NCI-H2196 treated with DMSO at 0.1 percent for 48 hours (cell line): ENCODE results near the gene NTNG1.
"Not testable (repeated sequence)": the region's sequence is repeated elsewhere in the genome, so short reads cannot be mapped to it uniquely, and the experiment has no call there.

Experiments used
- DNase-seq: peaks from one replicate; lab custom pipeline; 2025; ENCODE audit not compliant: unreplicated experiment; lab: John Stamatoyannopoulos, UW

Gene NTNG1

DNA sequence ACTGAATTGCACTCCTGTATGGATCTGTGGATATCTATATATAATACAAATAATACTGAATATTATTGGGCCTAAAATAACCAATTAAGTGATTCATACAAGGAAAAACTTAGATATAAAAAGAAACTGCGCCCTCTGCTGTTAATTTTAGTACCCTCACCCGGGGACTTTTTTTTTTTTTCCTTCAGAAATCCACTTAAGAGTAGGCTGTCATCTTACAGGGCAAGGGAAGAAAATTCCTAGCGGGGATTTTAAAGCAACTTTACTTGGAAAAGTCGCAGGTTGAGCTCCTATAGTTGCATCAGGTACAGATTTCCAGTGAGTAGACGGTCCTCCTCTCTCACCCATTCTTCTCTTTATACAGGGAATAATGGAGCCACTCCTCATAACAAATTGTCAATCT lies 1.3 kb downstream of the NTNG1 start:
- peak; percentile 30 for DNase-seq

DNA sequence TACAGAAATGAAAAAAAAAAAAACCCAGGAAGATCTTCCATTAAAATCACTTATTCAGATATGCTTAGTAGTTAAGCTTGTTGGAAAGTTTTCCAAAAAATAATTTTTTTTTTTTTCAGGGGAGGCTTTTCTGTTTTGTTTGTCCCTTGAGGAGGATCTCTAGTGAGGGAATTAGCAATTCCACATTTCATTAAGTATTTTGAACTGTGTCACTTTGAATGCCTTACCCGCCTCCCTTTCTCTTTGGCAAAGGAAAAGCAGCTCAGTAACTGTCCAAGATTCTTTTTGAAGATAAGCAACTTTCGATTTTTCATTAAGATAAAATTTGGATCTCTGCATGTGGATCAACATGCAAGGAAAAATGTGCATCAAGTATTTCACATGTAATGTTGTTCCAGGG lies 1.8 kb downstream of the NTNG1 start:
- DNase-seq, result no peak

DNA sequence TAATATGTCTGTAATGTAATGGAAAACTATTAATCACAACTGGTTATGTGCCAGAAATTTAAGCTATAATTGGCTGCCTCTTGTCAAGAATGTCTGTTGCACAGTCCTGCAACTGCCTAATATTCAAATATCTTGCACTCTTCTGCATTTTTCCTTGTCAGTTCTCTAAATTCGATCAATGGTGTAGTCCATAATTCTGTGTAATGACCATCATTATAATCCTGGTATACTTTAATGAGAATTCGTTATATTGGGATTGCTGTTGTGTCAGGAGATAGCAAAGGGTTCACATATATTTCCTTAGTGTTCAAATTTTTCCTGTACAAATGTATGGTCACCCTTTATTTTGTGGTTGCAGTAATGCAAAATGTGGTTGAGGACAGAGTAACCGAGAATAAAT lies 4.8 kb downstream of the NTNG1 start:
- no peak for DNase-seq

DNA sequence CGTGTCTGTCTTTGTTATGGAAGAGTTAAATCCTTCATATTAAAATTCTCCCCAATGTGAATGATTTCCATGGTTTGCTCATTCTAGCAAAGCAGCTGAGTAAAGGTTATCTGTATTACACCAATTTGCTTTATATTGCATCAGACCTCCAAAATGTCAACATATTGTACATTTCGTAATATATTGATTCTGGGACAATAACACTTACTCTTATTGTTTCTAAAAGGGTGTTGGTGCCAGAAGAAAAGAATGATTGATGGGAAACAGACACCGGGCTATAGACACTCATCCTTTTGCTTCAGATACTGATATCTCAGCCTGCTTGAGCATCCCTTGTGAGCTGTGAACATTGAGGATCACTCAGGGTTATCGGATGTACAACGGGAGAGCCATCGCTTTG lies 7.0 kb downstream of the NTNG1 start:
- no peak for DNase-seq

DNA sequence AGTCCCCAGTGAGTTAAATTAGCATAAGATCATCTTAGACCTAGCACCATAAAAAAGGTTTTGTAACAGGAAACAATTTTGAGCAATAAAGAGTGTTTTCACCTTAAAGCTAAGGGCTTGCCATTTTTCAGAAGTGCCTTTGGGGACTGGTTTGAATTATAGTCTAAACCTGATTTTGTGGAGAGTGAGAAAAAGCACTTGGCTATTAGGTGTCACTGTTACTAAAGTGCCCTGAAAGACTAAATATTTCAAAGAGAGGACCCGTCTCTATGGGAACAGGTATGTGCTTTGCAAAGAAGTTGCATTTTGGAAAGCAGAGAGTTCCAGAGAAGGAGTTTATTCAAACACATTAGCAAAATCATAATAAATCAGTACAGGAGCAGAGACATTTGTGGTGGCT lies 9.1 kb downstream of the NTNG1 start:
- DNase-seq, result no peak

DNA sequence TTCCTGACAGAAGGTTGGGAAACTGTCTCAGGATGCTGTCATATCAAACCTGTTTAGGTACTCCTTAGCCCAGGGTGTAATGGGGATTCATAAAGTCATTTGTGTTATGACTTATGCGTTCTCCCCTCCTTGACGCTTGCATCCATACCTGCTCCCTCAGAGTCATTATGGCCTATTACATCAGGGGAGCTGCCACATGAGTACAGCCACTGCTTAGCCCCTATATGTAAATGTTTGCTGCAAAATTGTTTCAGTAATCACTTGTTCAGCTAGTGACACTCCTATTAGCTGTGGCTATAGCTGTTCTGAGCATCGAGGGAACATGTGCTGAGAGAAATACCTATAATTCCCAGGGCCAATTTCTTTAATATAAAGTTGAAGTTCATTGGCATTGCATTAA lies 10.5 kb downstream of the NTNG1 start:
- DNase-seq, result no peak

DNA sequence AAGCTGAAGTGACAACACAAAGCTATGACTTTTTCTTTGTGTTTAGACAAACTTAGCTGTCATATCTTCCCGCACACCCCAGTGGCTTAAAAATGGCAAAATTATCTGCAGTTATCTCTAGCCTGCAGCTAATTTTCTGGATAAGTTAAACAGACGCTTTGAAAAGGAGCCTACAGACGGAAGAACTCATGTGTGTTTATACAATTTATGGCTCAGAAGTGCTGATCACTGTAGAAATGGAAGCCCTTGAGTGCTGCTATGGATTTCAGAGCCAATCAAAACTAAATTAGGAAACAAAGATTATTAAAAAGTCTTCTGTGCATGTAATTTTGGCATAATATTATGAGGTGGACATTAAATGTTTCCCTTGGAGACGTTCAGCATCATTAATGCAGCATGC lies 11.6 kb downstream of the NTNG1 start:
- DNase-seq, result no peak

DNA sequence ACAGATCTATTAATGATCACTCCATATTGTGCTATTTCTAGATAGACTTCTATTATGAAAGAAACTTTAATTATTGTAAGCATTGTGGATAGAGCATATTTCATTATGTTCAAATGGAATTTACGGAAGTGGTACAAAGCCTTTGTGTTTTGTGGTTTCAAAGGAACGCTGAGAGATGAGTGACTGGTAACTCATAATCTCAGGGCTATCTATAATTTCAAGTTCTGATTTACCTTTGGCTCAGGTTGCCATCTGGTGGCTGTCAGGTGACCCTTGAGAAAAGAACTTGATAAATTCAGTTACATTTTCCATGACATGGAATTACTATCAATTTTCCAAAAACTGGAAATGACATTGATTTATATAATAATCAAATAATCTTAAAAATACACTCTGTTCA lies 12.2 kb downstream of the NTNG1 start:
- no peak for DNase-seq

DNA sequence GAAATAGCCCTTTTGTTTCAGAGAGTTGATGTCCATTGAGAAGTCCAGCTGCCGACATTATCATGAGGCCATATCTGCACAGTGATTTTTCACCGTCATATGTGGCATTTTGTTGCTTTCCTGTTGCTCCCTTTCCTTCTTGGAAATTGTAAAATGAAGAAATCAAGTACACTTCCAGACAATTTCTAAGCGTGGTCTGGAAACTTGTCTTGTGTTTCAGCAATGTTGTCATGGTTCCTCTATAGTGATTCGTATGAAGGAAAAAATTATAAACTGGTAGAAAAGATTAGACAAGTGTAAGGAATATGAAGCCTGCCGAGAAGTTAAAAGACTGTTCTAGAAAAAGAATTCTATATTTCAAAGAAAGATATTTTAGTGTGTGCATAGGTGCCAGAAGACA lies 17.7 kb downstream of the NTNG1 start:
- no peak for DNase-seq

DNA sequence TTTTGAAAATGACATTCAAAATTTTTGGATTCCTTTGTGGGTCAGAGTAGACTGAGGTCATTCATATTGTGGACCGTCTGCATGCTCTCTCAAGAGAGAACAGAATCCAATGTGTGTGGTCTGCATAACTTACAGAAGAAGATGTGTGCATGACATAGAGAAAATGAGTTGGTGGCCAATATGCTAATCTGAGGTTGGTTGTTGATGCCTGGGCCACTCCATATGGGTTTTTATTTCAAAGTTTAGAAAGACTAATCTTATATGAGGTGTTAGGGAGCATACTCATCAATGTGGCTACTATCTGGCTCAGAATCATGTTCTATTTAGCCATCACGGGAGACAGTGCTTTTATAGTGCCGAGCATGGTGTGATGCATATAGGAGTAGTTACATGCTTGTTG lies 18.2 kb downstream of the NTNG1 start:
- DNase-seq, result no peak

DNA sequence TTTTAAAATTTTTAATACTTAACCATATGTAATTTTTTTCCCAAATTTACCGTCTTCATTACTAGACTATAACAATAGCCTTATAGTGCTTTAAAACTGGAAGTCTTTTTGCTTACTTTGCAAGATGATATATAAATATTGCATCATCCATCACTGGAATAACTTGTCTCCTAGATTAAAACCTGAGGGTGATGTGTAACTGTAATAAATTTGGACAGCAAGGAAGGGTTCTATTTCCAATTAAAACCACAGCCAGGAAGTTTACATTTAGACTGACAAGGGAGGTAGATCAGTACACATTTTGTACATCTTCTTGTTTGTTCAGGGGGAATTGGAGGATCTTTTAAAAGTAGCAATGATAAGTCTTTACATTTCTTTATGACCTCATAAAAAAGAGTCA lies 21.9 kb downstream of the NTNG1 start:
- no peak for DNase-seq

DNA sequence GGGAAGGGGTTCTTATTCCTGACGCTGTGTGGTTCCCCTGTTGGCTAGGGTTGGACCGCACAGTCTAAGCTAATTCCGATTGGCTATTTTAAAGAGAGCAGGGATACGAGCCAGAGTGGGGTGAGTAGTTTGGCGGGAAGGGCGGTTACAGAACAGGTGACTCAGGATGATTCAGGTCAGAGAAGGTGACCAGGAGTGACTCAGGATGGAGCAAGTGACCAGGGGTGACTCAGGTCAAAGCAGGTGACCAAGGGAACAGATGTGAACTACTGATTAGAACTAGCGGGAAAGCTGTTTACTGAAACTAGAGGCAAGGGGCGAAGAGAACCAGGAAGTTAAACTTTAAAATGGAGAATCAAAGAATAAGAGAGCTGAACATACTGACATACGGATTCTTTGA lies 24.1 kb downstream of the NTNG1 start:
- DNase-seq, result not testable (repeated sequence)

DNA sequence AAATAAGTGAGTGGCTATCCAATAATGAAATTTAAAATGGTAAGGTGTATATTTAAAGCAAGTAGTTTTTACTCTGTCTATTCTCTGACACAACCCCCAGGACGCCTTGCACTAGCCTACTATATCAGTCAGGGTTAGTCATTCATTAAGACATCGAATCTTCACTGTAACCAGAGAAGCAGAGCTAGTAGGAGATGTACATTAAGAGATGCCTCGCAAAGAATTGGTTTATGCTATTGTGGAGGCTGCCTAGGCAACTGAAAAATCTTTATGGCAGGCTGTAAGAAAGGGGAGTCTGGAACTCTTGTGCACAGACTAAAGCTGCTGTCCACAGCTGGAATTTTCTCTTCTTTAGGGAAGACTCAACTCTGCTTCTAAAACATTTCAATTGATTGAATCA lies 28.8 kb downstream of the NTNG1 start:
- DNase-seq, result no peak

DNA sequence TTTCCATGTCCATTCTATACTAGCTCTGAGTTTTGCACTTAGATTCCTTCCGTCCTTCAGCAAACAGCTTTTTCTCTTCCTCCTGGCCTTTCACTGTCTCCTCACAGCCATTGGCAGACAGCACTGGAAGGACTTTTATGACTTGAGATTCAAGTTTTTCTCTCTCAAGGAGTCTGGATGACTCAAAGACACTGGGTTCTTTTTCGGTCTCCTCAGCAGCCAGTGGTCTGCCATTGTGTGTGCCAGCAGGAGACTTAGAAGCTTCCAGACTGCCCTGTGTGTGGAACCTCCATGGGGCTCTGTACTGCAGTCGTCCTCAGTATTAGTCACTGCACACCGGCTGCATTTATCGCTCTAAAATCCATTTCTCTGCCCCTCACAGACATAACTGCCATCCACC lies 30.5 kb downstream of the NTNG1 start:
- DNase-seq, result no peak

DNA sequence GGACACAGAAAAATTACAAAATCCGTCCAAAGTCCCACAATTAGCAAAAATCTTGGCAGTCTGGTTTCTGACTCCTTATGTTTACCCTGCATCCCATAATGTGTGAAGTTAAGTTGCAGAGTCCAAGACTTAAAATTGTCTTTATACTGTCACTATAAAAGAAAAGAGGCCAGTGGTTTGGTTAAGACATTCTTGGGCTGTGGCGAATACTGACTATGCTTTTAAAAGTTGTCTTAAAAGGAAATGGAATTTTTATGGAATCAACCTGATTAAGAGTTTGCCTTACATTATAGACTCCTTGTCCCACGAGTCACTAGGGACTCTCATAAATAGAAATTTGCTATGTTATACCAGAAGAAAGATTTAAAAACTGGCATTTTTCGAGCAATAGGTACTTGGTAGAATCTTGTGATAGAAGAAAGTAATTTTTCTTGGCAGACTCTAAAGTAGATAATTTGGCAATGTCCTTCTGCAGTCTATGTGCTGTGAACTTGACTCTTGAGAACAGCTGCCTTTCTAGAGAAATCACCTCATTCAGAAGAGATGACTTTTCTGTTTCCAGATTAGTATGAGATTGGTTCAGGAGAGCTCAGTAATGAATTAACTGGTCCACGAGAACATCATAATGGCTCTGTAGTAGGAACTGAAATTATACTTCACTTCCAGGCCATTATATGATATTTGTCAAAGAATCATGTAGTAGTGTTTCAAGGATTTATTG lies 31.8 kb downstream of the NTNG1 start:
- DNase-seq, result no peak

DNA sequence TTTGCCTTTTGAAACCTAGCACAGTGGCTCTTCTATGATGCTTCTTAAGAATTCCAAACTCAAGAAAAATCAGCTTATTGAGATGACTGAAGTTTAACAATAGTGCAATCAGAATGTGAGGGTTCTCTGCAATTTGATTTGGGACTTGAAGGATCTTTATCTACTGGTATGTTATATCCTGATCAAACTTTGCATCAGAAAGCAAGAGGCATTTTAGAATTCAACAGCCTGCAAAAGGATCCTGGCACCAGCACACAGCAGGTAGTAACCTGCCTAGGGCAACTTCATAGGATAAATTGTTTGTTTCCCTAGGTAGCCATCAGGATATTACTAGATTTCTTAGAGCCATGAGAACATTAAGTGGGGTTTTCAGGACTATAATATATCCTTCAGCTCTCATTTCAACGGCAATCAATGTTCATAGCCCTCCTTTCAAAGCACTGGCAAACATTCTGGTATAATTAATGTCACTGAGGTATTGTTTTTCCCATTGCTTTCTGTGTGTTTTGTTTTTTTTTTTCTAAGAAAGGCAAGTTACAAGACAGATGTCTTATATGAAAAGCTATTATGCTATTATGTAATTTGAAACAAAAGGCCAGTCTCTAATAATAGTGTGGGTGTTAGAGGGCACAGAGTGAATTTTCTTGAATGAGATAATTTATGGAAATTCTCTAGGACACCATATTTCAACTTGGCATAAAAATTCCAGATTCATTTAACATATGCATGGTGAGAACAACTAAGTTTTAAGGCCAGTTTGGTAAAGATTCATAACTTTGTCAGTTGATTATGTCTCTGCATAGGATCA lies 34.5 kb downstream of the NTNG1 start:
- DNase-seq, result no peak

DNA sequence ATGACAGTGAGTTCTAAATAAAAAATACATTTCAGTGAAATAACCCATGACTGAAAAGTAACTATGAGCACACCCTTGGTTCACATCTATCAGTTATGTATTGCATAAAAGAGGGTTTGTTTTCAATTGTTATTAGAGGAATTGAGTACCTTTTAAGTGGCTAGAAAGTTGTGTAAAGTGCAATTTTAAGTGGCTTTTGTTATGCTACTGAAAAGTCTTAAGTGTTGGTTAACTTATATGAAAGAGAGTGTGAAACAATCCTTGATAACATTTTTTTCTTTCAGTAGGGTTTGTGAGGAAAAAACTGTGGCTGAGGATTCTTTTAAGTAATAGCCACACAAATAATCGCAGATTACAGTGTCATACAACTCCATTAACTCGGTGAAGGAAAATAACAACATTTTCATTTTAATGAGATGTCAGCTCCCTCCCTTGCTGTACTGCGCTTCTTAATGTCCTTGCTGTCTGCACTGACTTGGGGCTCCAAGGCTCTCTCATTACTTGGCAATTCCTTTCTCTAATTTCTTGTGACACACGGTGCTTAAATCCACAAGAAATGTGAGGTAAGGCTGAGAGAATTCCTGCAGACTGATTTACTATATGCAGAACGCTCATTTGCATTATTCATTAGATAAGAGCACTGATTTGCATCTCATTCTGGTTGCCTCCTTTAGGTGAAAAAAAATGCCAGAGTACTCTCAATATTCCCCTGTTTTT lies 40.6 kb downstream of the NTNG1 start:
- no peak for DNase-seq

DNA sequence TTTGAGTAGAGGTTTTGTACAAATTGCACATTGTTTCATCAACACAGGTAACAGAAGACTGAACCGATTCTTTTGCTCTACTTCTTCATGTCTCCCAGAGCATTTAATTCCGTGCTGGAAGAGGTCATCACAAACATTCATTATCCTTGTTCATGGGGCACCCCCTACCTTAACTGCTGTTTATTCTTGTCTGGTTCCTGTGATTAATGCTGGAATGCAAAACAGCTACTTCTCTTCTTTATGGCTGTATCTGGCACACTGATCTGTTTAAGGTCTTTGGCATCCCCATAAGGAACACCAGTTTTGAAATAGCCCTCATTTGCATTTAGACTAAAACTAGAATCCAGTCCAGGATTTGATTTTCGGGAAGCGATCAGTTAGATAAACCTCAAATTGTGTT lies 42.2 kb downstream of the NTNG1 start:
- no peak for DNase-seq

DNA sequence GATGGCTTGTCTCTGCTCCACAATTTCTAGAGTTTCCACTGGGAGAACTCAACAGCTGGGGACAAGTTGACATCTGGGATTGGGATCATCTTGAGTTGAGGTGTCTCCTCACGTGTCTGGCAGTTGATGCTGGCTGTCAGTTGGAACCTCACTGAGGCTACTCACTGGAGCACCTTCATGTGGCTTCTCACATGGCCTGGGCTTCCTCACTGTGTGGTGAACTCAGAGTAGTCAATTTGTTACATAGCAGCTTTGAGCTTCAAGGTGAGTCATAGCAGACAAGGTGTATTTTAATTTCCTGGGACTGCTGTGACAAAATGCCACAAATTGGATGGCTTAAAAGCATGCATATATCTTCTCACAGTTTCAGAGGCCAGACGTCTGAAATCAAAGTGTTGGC lies 44.0 kb downstream of the NTNG1 start:
- no peak for DNase-seq

DNA sequence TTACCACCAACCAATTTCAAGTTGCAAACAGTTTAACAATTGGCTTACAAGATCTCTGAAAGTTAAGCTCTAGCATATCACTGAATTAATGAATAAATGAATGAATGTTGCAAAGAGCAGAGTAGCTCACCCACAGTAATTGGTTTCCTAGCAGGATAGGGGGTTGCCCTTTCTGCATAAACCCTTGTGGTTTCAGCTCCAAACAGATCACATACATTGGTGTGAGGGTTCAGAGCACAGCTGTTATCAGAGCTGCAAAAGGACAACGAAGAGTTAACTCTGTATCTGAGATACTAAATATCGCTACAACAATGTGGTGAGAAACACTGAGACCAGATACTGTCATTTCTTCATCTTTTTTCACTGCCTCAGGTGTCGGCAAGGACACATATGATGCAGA lies 46.6 kb downstream of the NTNG1 start:
- DNase-seq, result no peak

DNA sequence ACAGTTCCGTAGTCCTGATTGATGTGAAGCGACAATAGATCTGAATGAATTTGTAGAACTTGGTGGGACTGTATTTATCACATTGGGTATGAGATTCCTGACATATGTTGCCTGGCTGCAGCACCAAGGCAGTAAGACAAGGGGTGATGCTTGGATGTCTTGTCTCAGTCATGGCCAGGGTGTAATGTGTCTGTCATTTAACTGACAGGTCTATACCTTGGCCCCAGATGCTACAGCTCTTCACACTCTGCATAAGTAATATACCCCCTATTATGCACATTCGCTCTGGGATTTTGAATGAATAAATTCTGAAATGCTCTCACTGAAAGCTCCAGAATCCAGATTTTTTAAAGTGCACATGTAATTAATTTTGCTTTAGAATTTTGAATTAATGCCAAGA lies 47.3 kb downstream of the NTNG1 start:
- no peak for DNase-seq

DNA sequence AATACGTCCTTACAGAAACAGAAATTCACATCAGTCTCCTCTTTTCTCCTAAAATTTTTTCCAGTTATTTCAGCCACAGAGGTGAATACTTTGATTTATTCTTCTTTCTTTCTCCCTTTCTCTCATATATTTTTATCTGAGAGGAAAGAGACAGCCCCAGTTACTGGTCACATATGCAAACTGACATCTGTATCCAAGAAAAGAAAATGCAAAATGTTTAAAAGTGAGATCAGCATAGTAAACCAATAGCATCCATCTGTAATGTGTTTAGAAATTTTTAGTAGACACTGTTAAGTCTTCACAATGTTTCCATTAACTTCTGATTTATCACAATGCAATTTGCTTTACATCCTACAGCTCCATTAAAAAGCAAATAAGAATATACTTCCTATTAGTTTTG lies 53.5 kb downstream of the NTNG1 start:
- no peak for DNase-seq
